Spinal cord (tissue), 10 donors: Measurements from ENCODE around the gene LRFN5. TPM values are rescaled to one million over a fixed set of nuclear protein-coding genes. Genes with fewer than 3 reads are reported as not detected.

Experiments used
- DNase-seq, 6 donors: peaks; one replicate each; pipeline versions ENCODE4 v3.0.0 to v3.0.0-alpha.2; 2013 to 2015; ENCODE audit warnings: low spot score in 6 of 6, low read depth in 4 of 6
- H3K27ac ChIP-seq: one replicate; pipeline ENCODE4 v1.5.1; 2013; ENCODE audit warnings: low read depth, low read length, control low read depth
- H3K27me3 ChIP-seq: one replicate; pipeline ENCODE4 v1.6.1; 2013; ENCODE audit warnings: low read length; ENCODE audit not compliant: control insufficient read depth, insufficient read depth
- H3K36me3 ChIP-seq: one replicate; pipeline ENCODE4 v1.6.1; 2013; ENCODE audit warnings: low read length; ENCODE audit not compliant: control insufficient read depth, insufficient read depth
- H3K4me1 ChIP-seq: one replicate; pipeline ENCODE4 v1.6.1; 2013; ENCODE audit warnings: low read length; ENCODE audit not compliant: control insufficient read depth, insufficient read depth
- H3K4me3 ChIP-seq: one replicate; pipeline ENCODE4 v1.5.1; 2013; ENCODE audit warnings: low read depth, low read length, control low read depth
- H3K9me3 ChIP-seq: one replicate; pipeline ENCODE4 v1.6.1; 2013; ENCODE audit warnings: low read length; ENCODE audit not compliant: control insufficient read depth, insufficient read depth
- WGBS: methylation state at CpG from one replicate; pipeline ENCODE4 v1.1.5; 2013; ENCODE audit warnings: missing lambda C conversion rate; ENCODE audit not compliant: insufficient coverage; 5-methylcytosine and 5-hydroxymethylcytosine counted together
- polyA plus RNA-seq, 2 donors: library from polyadenylated mRNA; unstranded; fragments of 120-200 nt; gene quantifications; one replicate each; pipeline ENCODE4 v1.2.1, GENCODE V29; 2013; ENCODE audit not compliant: insufficient read length in 2 of 2
- total RNA-seq, 2 donors: library from RNA; depleted of rRNA in 1 of 2; stranded (reverse); fragments of 120-200 nt in 1 of 2; fragments of >200 nt in 1 of 2; gene quantifications; one replicate each; pipeline versions ENCODE4 v1.2.3 to v1.2.4, GENCODE V29; 2013 to 2014
- donor health status: healthy.

LRFN5 gene
- total and polyA plus RNA-seq, 4 donors: 28.6 to 72.4 (median 30.4) TPM

GRCh38 chr14:41634286-41634685 is 27.6 kb downstream of the LRFN5 start:
- Histone ChIP-seq H3K9me3 (no peaks in the 10 kb centered on the region), H3K27me3 (no peaks in the 10 kb centered on the region), H3K4me3 (no peak overlapping the region), H3K27ac (no peak overlapping the region), H3K4me1 (no peaks in the 10 kb centered on the region), H3K36me3 (no peaks in the 10 kb centered on the region)
- no peak for DNase-seq
- WGBS: no CpG with 5 or more reads among the region's 3 CpGs

GRCh38 chr14:41636492-41637392 is 30.1 kb downstream of the LRFN5 start:
- WGBS: 100% methylated on average over 1 of the region's 2 CpGs
- Histone ChIP-seq H3K27me3 (no peaks in the 10 kb centered on the region), H3K27ac (no peak overlapping the region), H3K36me3 (no peaks in the 10 kb centered on the region), H3K4me1 (no peaks in the 10 kb centered on the region), H3K4me3 (no peak overlapping the region), H3K9me3 (no peaks in the 10 kb centered on the region)
- no peak for DNase-seq

DNA sequence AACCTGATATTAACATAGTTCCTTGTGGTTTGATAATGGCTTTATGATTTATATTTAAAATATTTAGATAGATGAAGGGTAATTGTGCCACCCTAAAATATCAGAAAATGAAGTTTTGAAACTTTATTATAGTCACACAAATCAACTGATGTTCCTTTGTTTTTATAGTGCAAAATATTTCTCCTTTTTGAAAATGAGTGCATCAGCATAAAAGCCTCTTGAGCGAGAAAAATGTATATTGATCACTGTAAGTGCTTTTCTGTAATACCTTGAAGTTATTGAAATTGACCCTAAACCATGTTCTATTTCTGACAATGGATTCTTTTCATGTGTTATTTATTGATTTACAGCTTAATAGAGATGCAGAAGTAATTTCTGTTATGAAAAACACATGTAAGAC is 35.0 kb downstream of the LRFN5 start:
- DNase-seq: no peak
- H3K4me1 ChIP-seq: no peaks in the 10 kb centered on the region
- no peak overlapping the region for H3K4me3 ChIP-seq
- no peaks in the 10 kb centered on the region for H3K9me3 ChIP-seq
- no peaks in the 10 kb centered on the region for H3K36me3 ChIP-seq
- no CpG with 5 or more reads among the region's 1 CpG for WGBS
- no peaks in the 10 kb centered on the region for H3K27me3 ChIP-seq
- no peak overlapping the region for H3K27ac ChIP-seq

- no peaks in the 10 kb centered on the region for H3K9me3 ChIP-seq
- no peaks in the 10 kb centered on the region for H3K27me3 ChIP-seq
- DNase-seq: peak in 1 of 6 donors; percentile 55
- no peak overlapping the region for H3K27ac ChIP-seq
- no peaks in the 10 kb centered on the region for H3K36me3 ChIP-seq
- WGBS: 20% methylated on average over 1 of the region's 1 CpG
- no peak overlapping the region for H3K4me3 ChIP-seq
- H3K4me1 ChIP-seq: no peaks in the 10 kb centered on the region
Observed at GRCh38 chr14:41642367-41642766, 35.7 kb downstream of the LRFN5 start.

DNA sequence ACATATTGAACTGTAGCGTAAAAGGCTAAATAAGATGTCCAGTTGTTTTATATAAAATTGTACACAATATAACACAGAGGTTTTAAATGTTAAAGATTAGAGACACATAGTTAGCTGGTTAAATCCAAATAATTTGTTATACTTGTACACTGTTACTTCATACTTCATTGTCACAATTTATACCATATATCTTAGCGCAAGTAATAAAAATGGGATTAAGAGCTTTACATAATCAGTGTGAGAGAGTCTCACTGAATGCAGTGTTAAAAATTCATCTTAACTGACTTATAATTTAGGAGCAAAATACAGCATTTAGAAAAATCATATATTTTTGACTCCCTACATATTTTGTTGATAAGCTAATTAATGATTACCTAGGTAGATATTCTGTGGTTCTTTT is 36.1 kb downstream of the LRFN5 start:
- no peak overlapping the region for H3K4me3 ChIP-seq
- H3K27me3 ChIP-seq: no peaks in the 10 kb centered on the region
- no peaks in the 10 kb centered on the region for H3K36me3 ChIP-seq
- H3K9me3 ChIP-seq: no peaks in the 10 kb centered on the region
- H3K4me1 ChIP-seq: no peaks in the 10 kb centered on the region
- WGBS: no CpG with 5 or more reads among the region's 2 CpGs
- H3K27ac ChIP-seq: no peak overlapping the region
- no peak for DNase-seq

GRCh38 chr14:41644606-41645005 is 37.9 kb downstream of the LRFN5 start:
- peak in 1 of 6 donors; percentile 70 for DNase-seq
- H3K9me3 ChIP-seq: no peaks in the 10 kb centered on the region
- no CpG with 5 or more reads among the region's 1 CpG for WGBS
- H3K27me3 ChIP-seq: no peaks in the 10 kb centered on the region
- no peaks in the 10 kb centered on the region for H3K4me1 ChIP-seq
- no peaks in the 10 kb centered on the region for H3K36me3 ChIP-seq
- no peak overlapping the region for H3K27ac ChIP-seq
- no peak overlapping the region for H3K4me3 ChIP-seq

DNA sequence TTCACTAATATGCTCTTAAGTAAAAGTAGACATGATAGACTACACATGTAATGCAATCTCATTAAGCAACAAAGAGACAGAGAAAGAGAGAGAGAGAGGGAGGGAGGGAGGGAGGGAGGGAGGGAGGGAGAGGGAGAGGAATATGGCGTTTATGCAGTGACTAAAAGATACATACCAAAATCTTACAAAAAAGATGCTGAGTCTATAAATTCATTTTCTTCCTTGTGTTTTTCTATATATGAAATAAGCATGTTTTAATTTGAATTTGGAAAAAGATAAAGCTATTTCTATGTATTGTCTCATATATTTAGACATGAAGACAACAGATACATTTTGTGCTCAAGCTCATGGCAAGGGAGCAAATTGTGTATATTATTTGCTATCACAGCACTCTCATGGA is 44.1 kb downstream of the LRFN5 start:
- H3K9me3 ChIP-seq: no peaks in the 10 kb centered on the region
- H3K27ac ChIP-seq: no peak overlapping the region
- H3K27me3 ChIP-seq: no peaks in the 10 kb centered on the region
- WGBS: no CpG with 5 or more reads among the region's 1 CpG
- H3K4me1 ChIP-seq: no peaks in the 10 kb centered on the region
- H3K36me3 ChIP-seq: no peaks in the 10 kb centered on the region
- no peak overlapping the region for H3K4me3 ChIP-seq
- no peak for DNase-seq

- WGBS: no CpG with 5 or more reads among the region's 1 CpG
- no peaks in the 10 kb centered on the region for H3K36me3 ChIP-seq
- H3K27me3 ChIP-seq: no peaks in the 10 kb centered on the region
- H3K4me1 ChIP-seq: no peaks in the 10 kb centered on the region
- no peak overlapping the region for H3K27ac ChIP-seq
- DNase-seq: no peak
- H3K9me3 ChIP-seq: no peaks in the 10 kb centered on the region
- no peak overlapping the region for H3K4me3 ChIP-seq
Observed at GRCh38 chr14:41654196-41654595, 47.5 kb downstream of the LRFN5 start.

GRCh38 chr14:41662780-41663472 is 56.2 kb downstream of the LRFN5 start:
- DNase-seq: no peak
- H3K27ac ChIP-seq: no peak overlapping the region
- no peaks in the 10 kb centered on the region for H3K9me3 ChIP-seq
- H3K36me3 ChIP-seq: no peaks in the 10 kb centered on the region
- no peaks in the 10 kb centered on the region for H3K27me3 ChIP-seq
- H3K4me1 ChIP-seq: no peaks in the 10 kb centered on the region
- no peak overlapping the region for H3K4me3 ChIP-seq
- WGBS: 81% methylated on average over 3 of the region's 3 CpGs

DNA sequence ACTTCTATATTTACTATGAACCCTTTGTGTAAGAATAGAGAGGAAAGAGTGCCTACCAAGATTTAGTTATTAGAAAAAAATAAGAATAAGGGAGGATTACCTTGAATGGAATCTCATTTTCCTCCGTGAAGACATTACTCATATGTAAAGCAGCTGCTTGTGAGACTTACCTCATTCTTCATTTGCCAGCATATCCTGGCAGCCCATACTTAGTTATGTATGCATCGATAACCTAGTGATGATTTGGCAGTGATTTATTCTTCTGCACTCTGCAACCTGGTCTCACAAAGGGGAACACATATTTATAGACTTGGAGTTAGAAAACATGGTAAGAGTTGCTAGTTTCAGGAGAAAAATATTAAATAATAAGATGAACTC is 56.8 kb downstream of the LRFN5 start:
- Histone ChIP-seq H3K4me3 (no peak overlapping the region), H3K36me3 (no peaks in the 10 kb centered on the region), H3K27me3 (no peaks in the 10 kb centered on the region), H3K27ac (no peak overlapping the region), H3K9me3 (no peaks in the 10 kb centered on the region), H3K4me1 (no peaks in the 10 kb centered on the region)
- peak in 1 of 6 donors; percentile 58 for DNase-seq
- no CpG with 5 or more reads among the region's 2 CpGs for WGBS
